Prostate gland (tissue), 2 donors: ENCODE results near the gene KLHDC3. TPM values are rescaled to one million over a fixed set of nuclear protein-coding genes. Genes with fewer than 3 reads are reported as not detected.

Experiments
- DNase-seq: peaks from one replicate; pipeline ENCODE4 v3.0.0-alpha.2; 2019; ENCODE audit warnings: low spot score
- H3K27ac ChIP-seq, 2 donors: fragments of 200-600 bp; sonication (generic); 2 replicates each; pipeline ENCODE4 v1.5.1; 2017 to 2019
- H3K27me3 ChIP-seq: fragments of 200-600 bp; sonication (generic); replicated peaks from 2 replicates; pipeline ENCODE4 v1.5.1; 2019; ENCODE audit not compliant: insufficient read depth
- H3K36me3 ChIP-seq, 2 donors: fragments of 200-600 bp; sonication (generic); 1 replicate in 1 of 2; 2 replicates in 1 of 2; pipeline versions ENCODE4 v1.5.1 to v1.8.1; 2017 to 2019
- H3K4me1 ChIP-seq: fragments of 200-600 bp; sonication (generic); replicated peaks from 2 replicates; pipeline ENCODE4 v1.5.1; 2019
- H3K4me3 ChIP-seq, 2 donors: fragments of 200-600 bp; sonication (generic); 2 replicates each; pipeline ENCODE4 v1.5.1; 2017 to 2019
- H3K9me3 ChIP-seq: fragments of 200-600 bp; sonication (generic); 2 replicates; pipeline ENCODE4 v1.5.1; 2017
- POLR2A ChIP-seq: fragments of 450-650 bp; IDR thresholded peaks from one replicate; pipeline ENCODE4 v1.6.1; 2016; ENCODE audit warnings: antibody characterized with exemption, mild to moderate bottlenecking
- POLR2AphosphoS5 ChIP-seq: sonication (generic); formaldehyde crosslinking; IDR thresholded peaks from one replicate; pipeline ENCODE4 v1.6.1; 2017; ENCODE audit warnings: antibody characterized with exemption
- WGBS: methylation state at CpG from one replicate; pipeline ENCODE4 v1.1.5; 2018; 5-methylcytosine and 5-hydroxymethylcytosine counted together
- intact Hi-C: fragments of 100-400 bp; cut with DNase I; formaldehyde crosslinking; loops from one replicate; pipeline ENCODE4 v1.14.2; 2022
- total RNA-seq, 2 donors: library from RNA; depleted of rRNA; stranded (reverse); fragments of >200 nt; gene quantifications; one replicate each; pipeline ENCODE4 v1.1.0, GENCODE V29; 2016
- TF ChIP-seq, protein P1 (sequence below), 4 experiments: fragments of 200-600 bp in 2 of 4; fragments of 450-650 bp in 2 of 4; sonication (generic) in 2 of 4; IDR thresholded peaks; 1 replicate in 3 of 4; 2 replicates in 1 of 4; pipeline ENCODE4 v1.5.1; 2016 to 2019; ENCODE audit warnings: antibody characterized with exemption in 4 of 4, mild to moderate bottlenecking in 2 of 4, moderate library complexity in 2 of 4

Gene KLHDC3
- total RNA-seq, 2 donors from 2014 or later = 138 to 148 TPM

GRCh38 chr6:42987533-42988451, 26.3 kb upstream of the KLHDC3 start:
- no peak overlapping the region for H3K27ac ChIP-seq
- 76% methylated on average over 5 of the region's 5 CpGs for WGBS
- no peak overlapping the region for H3K4me3 ChIP-seq
- no peak for DNase-seq
- peaks cover 0 to 7% of the 10 kb centered on the region in 2 donors for H3K36me3 ChIP-seq
- no peaks in the 10 kb centered on the region for H3K9me3 ChIP-seq
- intact Hi-C loops = no loop called here
- peaks cover 10% of the 10 kb centered on the region for H3K4me1 ChIP-seq
- TF ChIP-seq POLR2AphosphoS5 = no peak
- TF ChIP-seq, protein P1, sequence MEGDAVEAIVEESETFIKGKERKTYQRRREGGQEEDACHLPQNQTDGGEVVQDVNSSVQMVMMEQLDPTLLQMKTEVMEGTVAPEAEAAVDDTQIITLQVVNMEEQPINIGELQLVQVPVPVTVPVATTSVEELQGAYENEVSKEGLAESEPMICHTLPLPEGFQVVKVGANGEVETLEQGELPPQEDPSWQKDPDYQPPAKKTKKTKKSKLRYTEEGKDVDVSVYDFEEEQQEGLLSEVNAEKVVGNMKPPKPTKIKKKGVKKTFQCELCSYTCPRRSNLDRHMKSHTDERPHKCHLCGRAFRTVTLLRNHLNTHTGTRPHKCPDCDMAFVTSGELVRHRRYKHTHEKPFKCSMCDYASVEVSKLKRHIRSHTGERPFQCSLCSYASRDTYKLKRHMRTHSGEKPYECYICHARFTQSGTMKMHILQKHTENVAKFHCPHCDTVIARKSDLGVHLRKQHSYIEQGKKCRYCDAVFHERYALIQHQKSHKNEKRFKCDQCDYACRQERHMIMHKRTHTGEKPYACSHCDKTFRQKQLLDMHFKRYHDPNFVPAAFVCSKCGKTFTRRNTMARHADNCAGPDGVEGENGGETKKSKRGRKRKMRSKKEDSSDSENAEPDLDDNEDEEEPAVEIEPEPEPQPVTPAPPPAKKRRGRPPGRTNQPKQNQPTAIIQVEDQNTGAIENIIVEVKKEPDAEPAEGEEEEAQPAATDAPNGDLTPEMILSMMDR (IDR thresholded peaks at IDR 0.05) = no peak
- no peak for TF ChIP-seq POLR2A
- H3K27me3 ChIP-seq = no peaks in the 10 kb centered on the region

DNA sequence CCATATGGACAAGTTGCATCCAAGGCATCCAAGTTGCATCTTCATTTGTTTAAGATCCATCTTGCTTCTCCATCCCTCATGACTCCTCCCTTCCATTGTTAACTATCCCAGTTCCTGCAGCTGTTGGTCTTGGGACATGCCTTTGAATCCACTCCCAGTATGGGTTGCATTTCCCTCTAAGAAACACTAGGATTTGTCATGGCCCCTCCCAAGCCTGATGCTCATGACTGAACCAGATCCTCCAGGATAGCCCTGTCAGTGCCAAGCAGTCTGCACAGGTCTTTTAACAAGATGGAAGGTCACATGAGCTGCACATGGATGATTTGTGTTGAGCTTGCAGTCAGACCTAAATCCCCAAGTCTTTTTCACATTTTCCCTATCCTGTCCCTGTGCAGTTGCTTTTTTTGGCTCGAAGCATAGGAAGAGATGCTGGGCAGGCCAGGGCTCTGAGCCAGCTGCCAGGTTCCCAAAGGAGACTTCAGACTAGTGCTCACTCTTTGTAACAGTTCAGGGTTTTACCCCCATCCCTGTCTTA, 25.5 kb upstream of the KLHDC3 start:
- no peak overlapping the region for H3K27ac ChIP-seq
- intact Hi-C loops = no loop called here
- DNase-seq = no peak

DNA sequence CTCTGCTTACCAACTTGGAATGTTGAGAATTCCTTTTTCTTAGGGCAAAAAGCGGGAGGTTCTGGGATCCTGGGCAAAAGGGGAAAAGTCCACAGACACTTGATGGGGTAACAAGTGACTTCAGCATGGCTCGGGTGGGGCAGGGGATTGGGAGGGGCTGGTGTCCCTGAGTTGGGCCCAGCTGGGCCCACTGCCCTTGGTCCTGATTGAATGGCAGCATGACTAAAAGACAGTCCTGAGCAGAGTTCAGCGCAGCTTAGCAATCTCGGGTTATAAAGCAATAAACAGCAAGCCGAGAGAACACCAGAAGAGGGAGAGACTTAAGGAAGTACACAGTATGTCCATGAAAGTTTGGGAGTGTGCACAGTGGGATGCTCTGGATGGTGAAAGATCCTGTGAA, 24.1 kb upstream of the KLHDC3 start:
- intact Hi-C loops = no loop called here
- Histone ChIP-seq H3K36me3 (peaks cover 0 to 7% of the 10 kb centered on the region in 2 donors), H3K4me1 (peaks cover 10% of the 10 kb centered on the region), H3K4me3 (no peak overlapping the region), H3K9me3 (no peaks in the 10 kb centered on the region), H3K27me3 (no peaks in the 10 kb centered on the region), H3K27ac (no peak overlapping the region)
- 60% methylated on average over 5 of the region's 5 CpGs for WGBS
- TF ChIP-seq, protein P1 (IDR thresholded peaks at IDR 0.05) = no peak
- TF ChIP-seq POLR2A = no peak
- no peak for TF ChIP-seq POLR2AphosphoS5
- no peak for DNase-seq

More for the DNA sequence above, 25.5 kb upstream of the KLHDC3 start:
- peaks cover 0 to 7% of the 10 kb centered on the region in 2 donors for H3K36me3 ChIP-seq
- H3K4me1 ChIP-seq = peaks cover 10% of the 10 kb centered on the region
- no peaks in the 10 kb centered on the region for H3K9me3 ChIP-seq
- TF ChIP-seq POLR2AphosphoS5 = no peak
- TF ChIP-seq, protein P1 (IDR thresholded peaks at IDR 0.05) = no peak
- no peak for TF ChIP-seq POLR2A
- H3K27me3 ChIP-seq = no peaks in the 10 kb centered on the region
- no peak overlapping the region for H3K4me3 ChIP-seq
- WGBS = 41% methylated on average over 1 of the region's 1 CpG

GRCh38 chr6:42993445-42993844, 20.6 kb upstream of the KLHDC3 start:
- WGBS = 67% methylated on average over 2 of the region's 2 CpGs
- DNase-seq = no peak
- no peak overlapping the region for H3K4me3 ChIP-seq
- H3K9me3 ChIP-seq = no peaks in the 10 kb centered on the region
- no peaks in the 10 kb centered on the region for H3K4me1 ChIP-seq
- no peak overlapping the region for H3K27ac ChIP-seq
- intact Hi-C loops = no loop called here
- no peaks in the 10 kb centered on the region for H3K27me3 ChIP-seq
- TF ChIP-seq, protein P1 (IDR thresholded peaks at IDR 0.05) = no peak
- TF ChIP-seq POLR2AphosphoS5 (no peak), POLR2A (no peak)
- H3K36me3 ChIP-seq = peaks cover 0 to 7% of the 10 kb centered on the region in 2 donors
